Activated CD4-positive, alpha-beta T cell treated with anti-CD3 and anti-CD28 coated beads, Interleukin-2, Interleukin-6, amounts not matched to agents 100 ng/mL and 50 ng/mL, durations not matched to agents 16 hours and 8 hours (primary cell): Measurements from ENCODE around the gene FMNL2.

Experiments used
- DNase-seq: peaks from one replicate; pipeline ENCODE4 v3.0.0-alpha.2; 2020

Gene FMNL2

GRCh38 chr2:152560873-152561595, 226.1 kb downstream of the FMNL2 start:
- no peak for DNase-seq

DNA sequence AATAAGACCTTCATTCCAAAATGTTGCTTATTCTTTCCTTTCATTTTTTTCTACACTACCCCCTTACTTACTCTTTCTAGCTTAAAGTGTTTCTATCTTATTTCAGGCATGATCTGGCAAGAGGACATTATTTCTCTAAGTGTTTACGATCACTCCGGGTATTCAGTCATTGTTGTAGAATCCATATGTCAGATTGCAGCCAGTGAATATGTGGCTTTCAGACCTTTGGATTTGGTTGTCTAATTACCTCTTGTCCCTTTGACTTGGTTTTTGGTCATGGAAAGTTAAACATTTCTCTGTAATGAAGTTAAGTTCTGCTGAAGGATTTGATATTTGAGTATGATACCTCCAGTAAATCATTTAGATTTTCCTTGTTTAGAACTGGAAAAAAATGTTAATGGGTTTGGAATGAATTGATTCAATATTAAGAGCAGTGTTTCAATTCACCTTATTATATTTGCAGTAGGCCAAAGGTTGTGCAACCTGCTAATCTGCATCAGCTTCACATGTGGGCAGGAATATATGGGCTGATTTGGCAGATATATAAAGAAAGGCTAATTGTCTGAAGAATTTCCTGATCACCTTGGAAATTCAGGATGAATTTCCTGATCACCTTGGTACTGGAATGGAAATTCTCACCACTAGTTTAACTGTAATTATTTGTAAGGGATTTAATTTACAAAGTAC, 227.4 kb downstream of the FMNL2 start:
- no peak for DNase-seq

- DNase-seq, result no peak
These were observed 228.8 kb downstream of the FMNL2 start for GRCh38 chr2:152563764-152564163.

GRCh38 chr2:152564754-152565551, 230.0 kb downstream of the FMNL2 start:
- peak; percentile 44 for DNase-seq

DNA sequence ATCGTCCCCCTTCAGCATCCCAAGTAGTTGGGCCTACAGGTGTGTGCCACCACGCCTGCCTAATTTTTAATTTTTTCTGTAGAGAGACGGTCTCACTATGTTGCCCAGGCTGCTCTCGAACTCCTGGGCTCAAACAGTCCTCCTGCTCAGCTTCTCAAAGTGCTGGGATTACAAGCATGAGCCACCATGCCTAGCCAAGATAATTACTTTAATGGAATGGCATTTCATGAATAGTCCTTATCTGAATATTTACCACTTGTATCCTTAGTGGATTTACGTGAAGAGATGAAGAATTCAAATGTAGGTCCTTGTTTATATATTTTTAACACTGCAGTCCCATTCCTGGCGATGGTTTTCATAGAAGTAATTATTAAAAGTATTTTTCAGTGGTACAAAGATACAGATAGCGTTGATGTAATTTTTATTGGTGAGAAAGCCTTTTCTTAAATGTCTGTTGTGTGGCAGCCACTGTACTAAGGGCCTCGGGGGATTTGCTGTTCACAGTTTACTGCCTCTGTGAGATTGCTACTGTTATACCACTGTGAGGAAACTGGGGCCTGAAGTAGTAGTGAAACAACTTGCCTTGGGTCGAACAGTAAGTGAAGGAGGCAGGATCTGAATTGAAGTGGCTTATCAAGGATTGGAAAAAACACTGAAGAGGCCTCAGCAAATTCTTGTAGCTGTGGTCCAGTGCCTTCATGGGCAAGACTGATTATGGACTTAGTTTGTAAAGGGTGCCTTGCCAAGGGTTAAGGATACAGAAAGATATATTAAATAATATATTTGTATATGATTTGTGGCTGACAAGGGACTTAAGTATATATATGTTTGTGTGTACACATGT, 231.1 kb downstream of the FMNL2 start:
- DNase-seq, result no peak

GRCh38 chr2:152566728-152567069, 231.7 kb downstream of the FMNL2 start:
- peak; percentile 35 for DNase-seq

DNA sequence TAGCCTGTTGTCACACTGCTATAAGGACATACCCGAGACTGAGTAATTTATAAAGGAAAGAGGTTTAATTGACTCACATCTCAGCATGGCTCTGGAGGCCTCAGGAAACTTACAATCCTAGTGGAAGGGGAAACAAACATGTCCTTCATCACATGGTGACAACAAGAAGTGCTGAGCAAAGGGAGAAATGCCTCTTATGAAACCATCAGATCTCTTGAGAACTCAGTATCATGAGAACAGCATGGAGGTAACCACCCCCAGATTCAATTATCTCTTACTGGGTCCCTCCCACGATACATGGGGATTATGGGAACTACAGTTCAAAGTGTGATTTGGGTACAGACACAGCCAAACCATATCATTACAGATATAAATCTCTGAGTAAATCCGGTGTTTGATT, 233.6 kb downstream of the FMNL2 start:
- no peak for DNase-seq

DNA sequence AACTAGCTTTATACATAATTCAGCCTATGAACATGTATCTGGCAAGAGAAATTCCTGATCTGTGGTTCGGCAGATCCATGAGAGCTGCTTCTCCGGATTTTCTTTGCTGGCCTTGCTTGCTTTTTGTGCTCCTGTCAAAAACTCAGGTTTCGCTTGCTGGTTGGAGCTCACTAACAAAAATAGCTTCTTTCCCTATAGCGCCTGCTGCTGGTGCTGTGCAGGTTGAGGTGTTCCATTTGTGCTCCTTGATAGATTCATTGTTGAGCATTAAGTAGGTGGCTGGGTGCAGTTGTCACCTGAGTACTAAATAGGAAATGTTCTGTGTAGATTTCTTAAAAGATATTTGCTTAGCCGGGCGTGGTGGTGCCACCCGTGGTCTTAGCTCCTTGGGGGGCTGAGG, 234.2 kb downstream of the FMNL2 start:
- no peak for DNase-seq

GRCh38 chr2:152571048-152571766, 236.2 kb downstream of the FMNL2 start:
- peak; percentile 20 for DNase-seq

DNA sequence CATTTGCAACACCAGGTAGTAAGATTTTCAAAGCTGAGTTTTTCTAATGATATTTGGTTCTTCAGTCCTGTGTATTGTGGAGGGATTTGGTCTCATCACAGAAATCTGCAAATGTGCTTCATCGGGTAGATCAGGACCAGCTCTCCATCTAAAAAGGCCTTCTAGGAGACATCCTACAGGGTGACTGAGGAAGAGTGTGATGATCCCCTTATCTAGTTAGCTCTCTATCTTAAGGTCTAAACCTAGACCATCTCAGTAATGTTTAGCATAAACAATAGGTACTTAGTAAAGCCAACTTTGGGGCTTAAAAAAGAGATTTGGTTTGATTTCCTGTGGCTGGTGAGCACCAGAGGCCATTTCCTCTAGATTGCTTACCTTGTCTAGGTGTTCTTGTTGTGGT, 237.1 kb downstream of the FMNL2 start:
- DNase-seq, result no peak

DNA sequence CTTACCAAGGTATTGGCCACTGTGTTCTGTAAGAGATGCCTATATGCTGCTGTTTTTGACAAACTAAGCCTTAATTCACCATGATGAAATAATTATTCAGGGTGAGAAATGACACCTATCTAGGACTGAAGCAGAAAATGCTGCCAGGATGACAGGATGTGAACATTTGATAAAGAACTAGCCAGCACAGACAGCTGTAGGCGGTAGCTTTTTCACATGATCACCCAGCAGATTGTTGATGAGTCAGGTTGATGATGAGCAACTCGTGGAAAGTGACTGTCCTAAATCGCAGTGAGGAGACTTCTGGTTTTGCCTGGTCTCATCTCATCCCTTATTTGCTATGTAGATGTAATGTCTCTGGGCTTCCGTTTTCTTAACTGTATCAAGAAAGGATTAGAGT, 238.2 kb downstream of the FMNL2 start:
- DNase-seq, result peak; percentile 90

DNA sequence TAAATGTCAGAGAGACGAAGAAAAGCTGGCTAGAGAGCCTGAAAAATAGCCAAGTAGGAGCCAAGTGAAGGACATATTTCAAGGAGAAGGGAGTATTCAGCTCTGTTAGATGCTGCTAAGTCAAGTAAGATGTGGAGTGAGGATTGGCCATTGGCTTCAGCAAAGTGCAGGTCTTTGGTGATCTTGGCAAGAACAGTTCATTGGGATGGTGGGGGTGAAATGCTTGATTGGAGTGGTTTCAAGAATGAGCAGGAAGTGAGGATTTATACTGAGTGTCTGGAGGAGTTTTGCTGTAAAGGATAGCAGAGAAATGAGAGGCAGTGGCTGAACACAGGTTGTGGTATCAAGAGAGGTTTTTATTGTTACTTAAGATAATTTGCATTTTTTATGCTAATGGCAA, 242.6 kb downstream of the FMNL2 start:
- no peak for DNase-seq

DNA sequence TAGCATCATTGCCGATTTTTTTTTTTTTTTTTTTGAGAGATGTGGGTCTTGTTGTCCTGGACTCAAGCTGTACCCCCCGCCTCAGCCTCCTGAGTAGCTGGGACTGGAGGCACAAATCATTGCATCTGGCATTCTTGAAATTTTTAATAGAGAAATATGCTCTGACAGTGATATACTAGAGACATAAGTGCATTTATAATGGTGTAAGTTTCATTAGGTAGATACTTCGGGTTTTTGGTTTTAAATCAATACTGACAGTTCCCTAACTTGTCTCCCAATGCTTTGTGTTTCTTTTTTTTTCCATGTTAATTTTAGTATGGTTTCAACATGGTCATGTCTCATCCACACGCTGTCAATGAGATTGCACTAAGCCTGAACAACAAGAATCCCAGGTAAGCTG, 243.6 kb downstream of the FMNL2 start:
- DNase-seq, result no peak

DNA sequence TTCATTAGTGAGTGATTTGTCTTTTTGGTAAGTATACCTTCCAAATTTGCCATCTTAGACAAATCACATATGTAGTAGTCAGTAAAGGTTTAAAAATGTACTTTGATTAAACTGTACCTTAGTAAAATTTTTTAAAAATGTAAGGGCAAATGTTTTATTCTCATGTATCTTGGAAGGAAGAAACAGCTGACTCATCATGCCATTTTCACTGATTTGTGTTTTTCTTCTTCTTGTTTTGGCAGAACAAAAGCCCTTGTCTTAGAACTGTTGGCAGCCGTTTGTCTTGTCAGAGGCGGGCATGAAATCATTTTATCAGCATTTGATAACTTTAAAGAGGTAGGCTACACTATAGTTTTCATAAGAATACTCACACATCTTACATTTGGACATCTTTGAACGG, 245.7 kb downstream of the FMNL2 start:
- no peak for DNase-seq

DNA sequence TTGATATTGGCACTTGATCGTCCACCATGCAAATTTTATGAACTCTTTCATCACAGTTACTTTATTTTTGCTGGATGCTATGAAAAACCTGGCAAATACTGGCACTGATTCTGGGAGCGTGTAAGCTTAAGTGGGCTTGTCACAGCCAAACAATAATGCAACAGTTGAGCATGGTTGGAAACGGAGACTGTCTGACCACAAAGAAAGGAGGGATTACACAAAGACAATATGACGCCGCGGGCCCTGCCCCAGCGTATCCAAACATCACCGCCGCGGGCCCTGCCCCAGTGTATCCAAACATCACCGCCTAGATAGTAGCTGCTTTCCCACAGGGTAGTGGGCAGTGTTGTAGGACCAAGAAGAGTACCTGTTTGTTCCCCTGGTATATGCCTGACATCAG, 246.4 kb downstream of the FMNL2 start:
- DNase-seq, result no peak

GRCh38 chr2:152582081-152582480, 247.1 kb downstream of the FMNL2 start:
- no peak for DNase-seq

- no peak for DNase-seq
These were observed 248.7 kb downstream of the FMNL2 start for GRCh38 chr2:152583512-152584229.

- no peak for DNase-seq
These were observed 249.3 kb downstream of the FMNL2 start for GRCh38 chr2:152584301-152584700.

DNA sequence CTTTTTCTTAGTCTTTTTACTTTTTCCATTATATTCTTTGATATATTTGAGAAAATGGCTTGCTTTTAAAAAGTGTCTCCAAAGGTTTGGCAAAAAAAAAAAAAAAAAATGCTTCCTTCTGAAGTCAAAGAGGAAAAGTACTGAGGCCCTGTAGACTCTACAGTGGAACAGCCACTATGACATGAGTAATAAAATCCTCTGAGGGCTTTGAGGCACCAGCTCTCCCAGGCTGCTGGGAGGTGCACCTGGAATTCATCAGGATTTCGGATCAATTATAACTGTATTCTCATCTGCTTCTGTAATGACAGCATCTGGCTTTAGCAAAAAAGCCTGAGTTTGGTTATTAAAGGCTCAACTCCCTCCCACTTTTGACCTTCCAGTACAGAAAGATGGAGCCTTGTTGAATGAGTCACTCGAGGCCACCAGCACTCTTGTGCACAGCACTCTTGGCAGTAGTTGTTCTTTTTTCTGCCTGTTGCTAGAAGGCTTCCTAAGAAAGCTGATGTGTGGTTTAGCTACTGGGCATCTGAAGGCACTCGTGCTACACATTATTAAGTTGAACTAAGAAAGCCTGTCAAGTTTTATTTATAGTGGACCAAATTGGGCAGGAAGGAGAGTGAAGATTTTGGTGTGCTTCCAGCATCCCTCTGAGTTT, 251.0 kb downstream of the FMNL2 start:
- DNase-seq, result peak; percentile 35

- DNase-seq, result peak; percentile 50
These were observed 252.4 kb downstream of the FMNL2 start for GRCh38 chr2:152587187-152587947.
